ENCODE data around the gene RNGTT.

DNA sequence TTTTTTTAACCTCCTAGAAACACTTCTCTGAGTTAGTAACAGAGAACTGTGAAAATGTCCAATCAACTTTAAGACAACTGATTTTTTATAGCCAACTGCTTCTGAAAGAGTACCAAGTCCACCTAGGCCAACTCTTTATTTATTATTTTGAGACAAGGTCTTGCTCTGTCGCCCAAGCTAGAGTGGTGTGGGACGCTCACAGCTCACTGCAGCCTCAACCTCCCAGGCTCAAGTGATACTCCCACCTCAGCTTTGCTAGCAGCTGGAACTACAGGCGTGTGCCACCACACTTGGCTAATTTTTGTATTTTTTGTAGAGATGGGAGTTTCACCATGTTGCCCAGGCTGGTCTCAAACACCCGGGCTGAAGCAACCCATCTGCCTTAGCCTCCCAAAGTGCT, 331.6 kb downstream of the RNGTT start:
- TF ChIP-seq CTCF (IDR thresholded peaks at IDR 0.05) (no peak), POLR2A (IDR thresholded peaks at IDR 0.05) (no peak), POLR2AphosphoS5 (IDR thresholded peaks at IDR 0.05) (no peak)
